GM21447 (cell line): ENCODE results near the gene ELOVL5.
"Not testable (repeated sequence)": the region's sequence is repeated elsewhere in the genome, so short reads cannot be mapped to it uniquely, and the experiment has no call there.

Experiments used
- ATAC-seq: cut with Tn5 transposase; IDR thresholded peaks from one replicate; pipeline ENCODE4 v1.9.1; 2021; ENCODE audit not compliant: unreplicated experiment

ELOVL5 gene

GRCh38 chr6:53306217-53306616 is 42.5 kb downstream of the ELOVL5 start:
- ATAC-seq, result not testable (repeated sequence)

DNA sequence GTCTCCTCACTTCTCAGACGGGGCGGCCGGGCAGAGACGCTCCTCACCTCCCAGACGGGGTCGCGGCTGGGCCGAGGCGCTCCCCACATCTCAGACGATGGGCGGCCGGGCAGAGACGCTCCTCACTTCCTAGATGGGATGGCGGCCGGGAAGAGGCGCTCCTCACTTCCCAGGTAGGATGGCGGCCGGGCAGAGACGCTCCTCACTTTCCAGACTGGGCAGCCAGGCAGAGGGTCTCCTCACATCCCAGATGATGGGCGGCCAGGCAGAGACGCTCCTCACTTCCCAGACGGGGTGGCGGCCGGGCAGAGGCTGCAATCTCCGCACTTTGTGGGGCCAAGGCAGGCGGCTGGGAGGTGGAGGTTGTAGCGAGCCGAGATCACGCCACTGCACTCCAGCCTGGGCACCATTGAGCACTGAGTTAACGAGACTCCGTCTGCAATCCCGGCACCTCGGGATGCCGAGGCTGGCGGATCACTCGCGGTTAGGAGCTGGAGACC is 43.2 kb downstream of the ELOVL5 start:
- ATAC-seq, result not testable (repeated sequence)

DNA sequence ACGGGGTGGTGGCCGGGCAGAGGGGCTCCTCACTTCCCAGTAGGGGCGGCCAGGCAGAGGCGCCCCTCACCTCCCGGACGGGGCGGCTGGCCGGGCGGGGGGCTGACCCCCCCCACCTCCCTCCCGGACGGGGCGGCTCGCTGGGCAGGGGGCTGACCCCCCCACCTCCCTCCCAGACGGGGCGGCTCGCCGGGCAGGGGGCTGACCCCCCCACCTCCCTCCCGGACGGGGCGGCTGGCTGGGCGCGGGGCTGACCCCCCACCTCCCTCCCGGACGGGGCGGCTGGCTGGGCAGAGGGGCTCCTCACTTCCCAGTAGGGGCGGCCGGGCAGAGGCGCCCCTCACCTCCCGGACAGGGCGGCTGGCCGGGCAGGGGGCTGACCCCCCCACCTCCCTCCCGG is 43.8 kb downstream of the ELOVL5 start:
- ATAC-seq, result not testable (repeated sequence)

GRCh38 chr6:53302678-53303360 is 45.9 kb downstream of the ELOVL5 start:
- no peak for ATAC-seq

DNA sequence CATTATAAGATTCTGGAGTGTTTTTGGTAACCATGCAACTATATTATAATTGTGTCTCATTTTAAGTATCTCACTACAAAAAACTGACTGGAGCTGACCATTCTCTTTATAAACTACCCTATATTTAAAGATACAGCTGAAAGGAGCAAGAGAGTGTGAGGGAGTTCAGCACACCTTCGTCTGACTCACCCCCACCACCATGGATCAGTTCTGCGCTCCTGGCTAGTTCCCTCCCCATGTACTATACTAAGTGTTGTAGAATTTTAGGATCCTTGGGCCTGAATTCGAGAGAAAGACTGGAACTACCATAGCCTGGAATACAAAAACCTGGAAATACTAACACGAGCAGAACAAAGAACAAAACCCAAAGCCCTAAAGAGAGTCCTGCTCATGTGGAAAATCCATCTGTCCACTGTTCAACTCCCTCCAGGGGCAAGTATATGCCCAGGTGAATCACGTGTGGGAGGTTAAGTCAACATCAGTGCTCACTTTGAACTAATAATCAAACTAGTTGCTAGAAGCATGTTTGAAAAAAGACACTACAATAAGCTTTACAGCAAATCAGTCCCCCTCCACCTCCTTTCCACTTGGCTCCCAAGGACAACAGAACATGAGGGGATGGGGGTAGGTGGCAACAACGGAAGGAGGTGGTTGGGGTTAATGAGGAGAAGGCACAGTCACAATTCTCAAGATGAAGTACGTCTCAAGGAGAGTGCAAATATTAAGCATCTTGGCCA is 46.8 kb downstream of the ELOVL5 start:
- ATAC-seq, result no peak

DNA sequence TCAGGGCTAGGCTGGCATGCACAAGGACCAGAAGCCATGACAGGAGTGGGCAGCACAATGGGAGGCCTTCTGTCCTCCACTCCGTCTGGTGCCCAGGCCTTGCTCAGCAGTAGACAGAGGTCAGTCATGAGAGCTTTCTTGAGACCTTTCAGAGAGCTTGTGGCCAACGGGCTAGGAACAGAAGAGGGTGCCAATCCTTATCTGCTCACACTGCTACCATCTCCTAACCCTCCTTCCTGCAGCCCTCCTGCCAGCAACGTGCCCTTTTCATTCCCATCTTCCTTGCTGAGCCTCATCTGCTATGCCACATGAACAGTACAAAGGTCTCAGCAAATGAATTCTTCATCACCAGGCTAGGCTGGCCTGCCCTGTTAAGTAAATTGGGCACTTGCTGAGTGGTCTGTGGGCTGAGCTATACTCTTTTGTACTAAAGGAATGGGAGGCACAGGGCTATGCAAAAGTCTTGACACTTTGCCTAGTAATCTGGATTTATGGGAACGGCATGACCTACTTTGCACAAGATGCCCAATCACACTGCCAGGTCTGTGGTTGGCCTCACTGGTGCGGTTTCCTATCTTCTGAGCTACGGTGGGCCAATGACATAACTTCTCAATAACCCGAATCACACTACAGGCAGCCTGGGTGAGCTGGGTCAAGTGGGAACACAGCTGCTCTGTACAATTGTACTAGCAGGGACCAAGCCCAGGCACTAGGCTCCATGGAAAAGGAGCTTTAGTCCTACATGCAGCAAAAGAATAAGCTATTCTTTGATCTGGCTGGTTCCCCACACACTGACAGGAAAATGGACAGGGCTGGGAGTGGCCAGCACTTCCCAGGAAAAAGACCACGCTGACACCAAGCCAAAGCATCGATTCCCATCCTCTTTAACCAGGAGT is 47.8 kb downstream of the ELOVL5 start:
- ATAC-seq, result no peak

DNA sequence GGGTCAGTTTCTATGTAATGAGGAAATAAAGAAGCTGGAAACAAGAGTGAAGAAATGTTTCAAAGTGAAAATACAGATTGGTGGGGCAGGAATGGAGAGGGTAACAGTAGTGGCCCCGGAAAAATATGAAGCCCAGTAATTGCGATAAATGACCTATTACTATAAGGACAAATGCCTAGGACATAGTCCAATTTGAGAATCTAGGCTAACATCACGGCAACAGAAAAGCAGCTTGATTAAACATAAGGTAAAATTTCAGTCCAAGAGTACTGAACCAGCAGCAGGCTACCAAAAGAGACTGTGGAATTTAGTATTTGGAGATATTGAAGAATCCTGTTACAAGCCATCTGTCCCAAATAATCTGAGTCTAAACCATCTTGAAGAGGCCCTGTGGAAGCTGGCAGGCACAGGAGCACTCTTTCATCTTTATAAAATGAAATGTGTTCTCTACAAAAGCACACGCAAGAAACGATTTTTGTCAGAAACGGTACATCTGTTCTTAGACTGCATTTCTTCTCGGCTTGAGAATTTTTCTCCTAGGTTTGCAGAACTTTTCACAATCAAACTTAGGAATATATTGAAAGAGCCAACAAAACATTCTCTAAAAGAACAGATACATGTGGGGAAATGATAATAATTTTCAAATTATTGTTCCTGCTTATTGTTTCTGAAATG is 49.3 kb downstream of the ELOVL5 start:
- ATAC-seq, result no peak

DNA sequence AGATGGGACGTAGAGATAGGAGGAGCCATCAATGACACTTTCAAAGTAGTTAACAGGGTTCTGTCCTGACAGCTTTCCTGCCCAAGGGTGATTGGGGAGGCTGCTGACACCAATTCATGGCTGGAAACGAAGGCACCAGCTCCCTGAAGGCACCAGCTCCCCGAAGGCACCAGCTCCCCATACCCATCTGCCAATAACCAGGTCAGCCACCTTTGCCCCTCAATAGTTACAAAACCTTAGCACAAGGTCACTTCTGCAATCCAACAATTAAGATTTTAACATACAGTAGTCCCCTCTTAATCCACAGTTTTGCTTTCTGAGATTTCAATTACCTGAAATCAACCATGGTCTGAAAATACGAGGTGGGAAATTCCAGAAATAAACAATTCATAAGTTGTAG is 51.7 kb downstream of the ELOVL5 start:
- no peak for ATAC-seq

GRCh38 chr6:53295176-53295575 is 53.6 kb downstream of the ELOVL5 start:
- no peak for ATAC-seq

GRCh38 chr6:53294611-53295010 is 54.1 kb downstream of the ELOVL5 start:
- no peak for ATAC-seq

GRCh38 chr6:53294095-53294494 is 54.7 kb downstream of the ELOVL5 start:
- no peak for ATAC-seq

- ATAC-seq, result no peak
These were observed 55.1 kb downstream of the ELOVL5 start for GRCh38 chr6:53293691-53294090.

DNA sequence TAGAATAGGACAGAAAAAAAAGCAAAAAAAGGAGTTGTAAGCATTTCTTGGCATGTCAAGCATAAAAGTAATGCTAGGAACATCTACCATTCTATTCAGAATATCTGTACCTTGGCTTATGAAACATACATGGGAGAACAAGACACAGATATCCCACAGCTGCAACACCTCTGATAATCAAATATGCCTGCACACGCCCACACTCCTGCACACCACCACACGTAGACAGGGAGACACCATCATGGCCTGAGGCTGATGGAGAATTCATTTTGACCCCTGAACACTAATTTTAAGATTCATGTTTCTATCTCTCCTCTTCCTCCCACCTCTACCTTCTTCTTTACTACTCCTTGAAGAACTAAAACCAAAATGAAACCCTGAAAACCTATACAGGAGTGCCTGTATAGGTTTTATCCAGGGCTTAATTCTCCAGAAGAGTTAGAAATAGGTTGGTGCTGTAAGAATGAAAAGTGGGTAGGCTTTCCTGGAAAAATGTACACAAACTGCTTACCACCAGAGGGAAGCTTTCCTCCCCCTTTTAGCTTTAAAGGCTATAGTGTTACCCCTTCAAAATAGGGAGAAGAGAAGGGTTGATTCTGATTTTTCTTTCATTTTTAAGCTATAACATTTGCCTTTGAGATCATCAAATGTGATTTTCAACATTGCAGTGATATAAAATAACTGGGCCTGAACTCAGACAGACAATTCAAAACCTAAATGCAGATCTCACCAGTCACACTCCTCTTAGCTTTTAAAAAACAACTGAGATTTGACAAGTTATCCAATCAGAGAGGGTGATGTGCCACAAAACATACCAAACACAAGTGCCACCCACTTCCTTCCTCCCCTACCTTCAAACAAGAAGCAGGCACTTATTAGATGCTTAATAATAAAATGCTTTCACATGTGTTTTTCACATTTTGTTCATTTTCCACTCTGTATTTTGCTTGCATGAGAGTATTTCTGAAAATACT is 57.9 kb downstream of the ELOVL5 start:
- ATAC-seq, result no peak

DNA sequence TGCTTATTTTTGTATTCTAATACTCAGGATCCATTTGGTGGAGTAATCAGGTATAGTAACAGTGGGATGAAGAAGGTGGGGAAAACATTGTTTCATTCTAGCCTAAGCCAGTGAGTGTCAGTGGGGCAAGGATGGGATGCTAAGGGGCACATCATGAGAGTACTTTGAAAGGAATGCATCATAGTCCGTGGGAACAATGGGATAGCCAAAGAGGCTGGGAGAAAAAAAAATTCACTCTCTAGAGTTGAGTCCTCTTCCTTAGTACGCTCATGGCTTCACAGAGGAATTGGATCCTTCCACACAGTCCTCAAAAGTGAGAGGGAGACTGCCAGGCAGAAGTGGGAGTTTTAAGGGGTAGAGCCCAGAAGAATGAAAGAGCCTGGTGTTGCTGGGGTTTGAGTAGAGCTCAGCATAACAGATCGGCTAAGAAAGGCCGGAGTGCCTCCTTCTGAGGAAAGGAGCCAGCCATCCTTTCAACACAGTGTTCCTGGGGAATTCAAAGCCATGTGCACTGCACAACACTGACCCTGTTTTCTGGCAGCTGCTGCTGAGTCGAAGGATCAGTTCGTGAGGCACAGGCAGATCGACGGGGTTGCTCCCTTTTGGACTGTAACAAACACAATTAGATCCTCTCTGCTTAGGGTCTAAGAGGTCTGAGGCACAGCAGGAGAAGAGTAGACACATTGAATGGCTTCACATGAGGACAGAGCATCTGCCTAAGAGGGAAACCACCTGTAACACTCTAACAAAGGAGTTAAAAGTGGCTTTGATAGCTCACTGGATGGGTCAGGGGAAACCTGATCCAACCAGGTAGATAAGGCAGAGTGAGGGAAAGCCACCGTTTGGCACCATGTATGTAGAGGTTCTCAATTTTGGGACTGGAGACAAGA is 61.2 kb downstream of the ELOVL5 start:
- ATAC-seq, result no peak

GRCh38 chr6:53284901-53285300 is 63.8 kb downstream of the ELOVL5 start:
- ATAC-seq, result peak; percentile 74

- ATAC-seq, result no peak
These were observed 66.0 kb downstream of the ELOVL5 start for GRCh38 chr6:53282741-53283140.

DNA sequence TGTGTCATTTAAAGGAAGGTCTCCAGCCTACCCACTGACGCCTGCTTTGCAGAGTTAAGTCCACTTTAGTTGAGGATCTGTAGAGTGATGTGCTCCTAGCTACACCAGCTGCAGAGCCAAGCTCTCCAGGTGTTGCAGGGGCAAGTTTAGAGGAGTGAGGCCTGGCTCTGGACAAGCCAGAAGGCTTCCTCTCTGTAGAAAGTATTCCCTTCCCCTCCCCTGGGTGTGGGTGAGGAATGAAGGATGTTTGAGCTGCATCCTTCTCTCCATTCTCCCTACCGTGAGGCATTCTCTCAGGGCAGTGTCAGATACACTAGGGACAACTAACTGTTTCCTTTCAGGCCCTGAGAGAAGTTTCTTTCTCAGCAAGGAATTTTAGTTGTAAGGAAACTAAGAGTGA is 66.5 kb downstream of the ELOVL5 start:
- no peak for ATAC-seq

DNA sequence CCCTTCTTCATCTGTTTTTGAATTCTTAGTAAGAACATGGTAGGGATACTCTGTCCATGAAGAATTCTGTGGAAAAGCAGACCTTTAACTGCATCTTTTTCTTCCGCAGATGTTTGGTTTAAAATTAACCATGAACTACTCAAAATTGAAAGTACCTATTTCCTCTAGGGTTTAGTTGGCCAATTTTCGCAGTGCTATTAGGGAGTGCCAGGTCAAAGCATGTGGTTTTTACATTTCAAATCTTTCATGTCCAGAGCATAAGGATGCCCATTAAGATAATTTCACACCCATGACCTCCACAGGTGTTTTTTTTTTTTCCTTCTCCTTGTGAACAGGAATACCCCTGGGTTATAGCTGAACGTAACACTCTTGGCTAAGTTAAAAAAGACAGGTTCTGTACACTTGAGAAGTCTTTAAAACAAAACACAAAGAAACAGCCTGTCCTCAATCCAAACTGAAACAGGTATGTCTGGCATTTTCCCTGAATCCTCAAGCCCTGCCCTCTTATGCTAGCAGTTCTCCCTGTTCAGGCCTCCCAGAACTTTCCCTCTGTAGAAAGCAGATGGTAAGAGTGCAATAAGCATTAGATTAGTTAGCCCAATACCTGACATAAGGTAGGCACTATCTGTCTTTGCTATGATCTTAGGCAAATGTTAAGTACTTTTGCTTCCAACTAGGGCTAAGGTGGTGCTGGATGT is 67.1 kb downstream of the ELOVL5 start:
- peak; percentile 61 for ATAC-seq
